GM12864 (cell line): Measurements from ENCODE around the gene HTR1D.
"Not testable (repeated sequence)": the region's sequence is repeated elsewhere in the genome, so short reads cannot be mapped to it uniquely, and the experiment has no call there.

Experiments
- DNase-seq: peaks from one replicate; pipeline ENCODE4 v3.0.0-alpha.2; 2011; ENCODE audit warnings: low read depth
- H3K4me3 ChIP-seq: 2 replicates; pipeline ENCODE4 v1.5.1; 2011; ENCODE audit warnings: mild to moderate bottlenecking, low read depth, low read length, control low read depth
- CTCF ChIP-seq: IDR thresholded peaks from 2 replicates; pipeline ENCODE4 v1.5.1; 2011; ENCODE audit warnings: low read depth, mild to moderate bottlenecking, moderate library complexity, low read length, control low read depth, inconsistent platforms; ENCODE audit errors: missing control alignments

Gene HTR1D

GRCh38 chr1:23217421-23218115 lies at the start of gene HTR1D:
HTR1D (minus strand) TSS chr1:23217502; CDS start chr1:23194219, 23,283 bp downstream.
- no peak for DNase-seq
- TF ChIP-seq CTCF = no peak
- peak within 1 kb of the TSS; percentile 12; the same call in 1 of the 2 replicates for H3K4me3 ChIP-seq

GRCh38 chr1:23263380-23263887 lies 46.1 kb upstream of the HTR1D start:
- no peak overlapping the region for H3K4me3 ChIP-seq
- TF ChIP-seq CTCF = no peak
- DNase-seq = no peak

GRCh38 chr1:23258082-23258481 lies 40.8 kb upstream of the HTR1D start:
- DNase-seq = not testable (repeated sequence)

GRCh38 chr1:23257371-23257770 lies 40.1 kb upstream of the HTR1D start:
- H3K4me3 ChIP-seq, DNase-seq: not testable (repeated sequence)

More at GRCh38 chr1:23258082-23258481, 40.8 kb upstream of the HTR1D start:
- not testable (repeated sequence) for H3K4me3 ChIP-seq

- no peak overlapping the region for H3K4me3 ChIP-seq
- DNase-seq = no peak
- no peak for TF ChIP-seq CTCF
Measured at GRCh38 chr1:23254584-23254983, 37.3 kb upstream of the HTR1D start.

- no peak for TF ChIP-seq CTCF
- H3K4me3 ChIP-seq = no peak overlapping the region
- DNase-seq = no peak
Measured at GRCh38 chr1:23251812-23252211, 34.5 kb upstream of the HTR1D start.

GRCh38 chr1:23249787-23250454 lies 32.6 kb upstream of the HTR1D start:
- TF ChIP-seq CTCF = no peak
- DNase-seq = no peak
- H3K4me3 ChIP-seq = no peak overlapping the region

- no peak overlapping the region for H3K4me3 ChIP-seq
- TF ChIP-seq CTCF = no peak
- DNase-seq = no peak
Measured at GRCh38 chr1:23247276-23247675, 30.0 kb upstream of the HTR1D start.
